HG03175 (cell line): Measurements from ENCODE around the gene RRAS.

Experiments
- ATAC-seq: cut with Tn5 transposase; IDR thresholded peaks from one replicate; pipeline ENCODE4 v1.9.1; 2021; ENCODE audit warnings: mild to moderate bottlenecking, moderate library complexity; ENCODE audit not compliant: unreplicated experiment

RRAS gene

GRCh38 chr19:49640113-49640898 lies at the start of gene RRAS:
RRAS (minus strand) TSS chr19:49640143; CDS start chr19:49640098, 45 bp downstream.
- ATAC-seq: peak; percentile 62

- ATAC-seq: no peak
Observed at GRCh38 chr19:49689133-49690078, 49.5 kb upstream of the RRAS start, which contains the start of gene ADM5. ADM5 (plus strand) TSS chr19:49689594; CDS start chr19:49689838, 244 bp downstream.

- ATAC-seq: no peak
Observed at GRCh38 chr19:49688531-49689132, 48.7 kb upstream of the RRAS start.

GRCh38 chr19:49687566-49688316 lies 47.8 kb upstream of the RRAS start:
- no peak for ATAC-seq

GRCh38 chr19:49687150-49687549 lies 47.2 kb upstream of the RRAS start:
- no peak for ATAC-seq

GRCh38 chr19:49686503-49687088 lies 46.7 kb upstream of the RRAS start:
- ATAC-seq: no peak

GRCh38 chr19:49685845-49686332 lies 45.9 kb upstream of the RRAS start:
- no peak for ATAC-seq

- ATAC-seq: no peak
Observed at GRCh38 chr19:49684983-49685553, 45.1 kb upstream of the RRAS start.

GRCh38 chr19:49684251-49684982 lies 44.5 kb upstream of the RRAS start:
- no peak for ATAC-seq

- no peak for ATAC-seq
Observed at GRCh38 chr19:49683814-49684250, 43.9 kb upstream of the RRAS start.

GRCh38 chr19:49682274-49682673 lies 42.3 kb upstream of the RRAS start:
- ATAC-seq: no peak

- ATAC-seq: no peak
Observed at GRCh38 chr19:49681830-49682229, 41.9 kb upstream of the RRAS start.

GRCh38 chr19:49680421-49681351 lies 40.7 kb upstream of the RRAS start:
- ATAC-seq: no peak

GRCh38 chr19:49679771-49680413 lies 39.9 kb upstream of the RRAS start:
- no peak for ATAC-seq

- ATAC-seq: no peak
Observed at GRCh38 chr19:49678985-49679770, 39.2 kb upstream of the RRAS start.

- ATAC-seq: no peak
Observed at GRCh38 chr19:49677901-49678674, 38.1 kb upstream of the RRAS start.
